ENCODE data around the gene NRP1.

DNA sequence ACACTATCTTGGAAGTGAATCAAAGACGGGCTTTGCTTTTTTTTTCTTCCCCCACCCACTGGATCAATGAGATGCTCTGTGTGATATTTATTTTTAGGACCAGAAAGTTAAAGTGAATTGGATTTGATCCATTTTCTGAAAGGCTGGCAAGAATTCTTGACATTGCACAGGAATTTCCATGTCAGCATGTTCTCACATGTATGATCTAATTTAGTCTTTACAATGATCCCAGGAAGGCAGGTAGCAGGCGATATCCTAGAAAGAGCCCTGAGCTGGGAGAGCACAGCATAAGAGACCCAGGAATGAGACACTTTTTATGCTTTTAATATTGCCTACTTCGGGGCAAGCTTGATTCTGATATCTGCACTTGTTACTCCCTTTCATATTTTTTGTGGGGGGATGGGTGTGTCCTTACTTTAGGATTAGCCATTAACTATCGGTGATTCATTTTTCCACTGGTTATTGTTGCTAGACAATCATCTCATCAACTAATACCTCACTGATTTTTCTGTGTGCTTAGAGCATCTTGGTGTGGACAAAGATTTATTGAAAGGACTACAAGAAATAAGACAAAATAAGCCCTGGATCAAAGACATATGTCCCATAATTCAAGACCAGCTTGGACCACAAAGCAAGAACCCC, 58.1 kb downstream of the NRP1 start:
- TF ChIP-seq, protein P1, sequence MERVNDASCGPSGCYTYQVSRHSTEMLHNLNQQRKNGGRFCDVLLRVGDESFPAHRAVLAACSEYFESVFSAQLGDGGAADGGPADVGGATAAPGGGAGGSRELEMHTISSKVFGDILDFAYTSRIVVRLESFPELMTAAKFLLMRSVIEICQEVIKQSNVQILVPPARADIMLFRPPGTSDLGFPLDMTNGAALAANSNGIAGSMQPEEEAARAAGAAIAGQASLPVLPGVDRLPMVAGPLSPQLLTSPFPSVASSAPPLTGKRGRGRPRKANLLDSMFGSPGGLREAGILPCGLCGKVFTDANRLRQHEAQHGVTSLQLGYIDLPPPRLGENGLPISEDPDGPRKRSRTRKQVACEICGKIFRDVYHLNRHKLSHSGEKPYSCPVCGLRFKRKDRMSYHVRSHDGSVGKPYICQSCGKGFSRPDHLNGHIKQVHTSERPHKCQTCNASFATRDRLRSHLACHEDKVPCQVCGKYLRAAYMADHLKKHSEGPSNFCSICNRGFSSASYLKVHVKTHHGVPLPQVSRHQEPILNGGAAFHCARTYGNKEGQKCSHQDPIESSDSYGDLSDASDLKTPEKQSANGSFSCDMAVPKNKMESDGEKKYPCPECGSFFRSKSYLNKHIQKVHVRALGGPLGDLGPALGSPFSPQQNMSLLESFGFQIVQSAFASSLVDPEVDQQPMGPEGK (CRISPR knock-in tag; IDR thresholded peaks at IDR 0.05; ENCODE audit: borderline replicate concordance) = no peak
- no peak for TF ChIP-seq ARNTL (CRISPR knock-in tag; IDR thresholded peaks at IDR 0.05; ENCODE audit: borderline replicate concordance, low read depth)
